Embryonic facial prominence (tissue), 1 donor: ENCODE results near the gene SLC39A8.
"Not testable (repeated sequence)": the region's sequence is repeated elsewhere in the genome, so short reads cannot be mapped to it uniquely, and the experiment has no call there.

Source experiments
- DNase-seq: peaks from one replicate; pipeline ENCODE4 v3.0.0-alpha.2; 2016; ENCODE audit errors: extremely low spot score

SLC39A8 gene

DNA sequence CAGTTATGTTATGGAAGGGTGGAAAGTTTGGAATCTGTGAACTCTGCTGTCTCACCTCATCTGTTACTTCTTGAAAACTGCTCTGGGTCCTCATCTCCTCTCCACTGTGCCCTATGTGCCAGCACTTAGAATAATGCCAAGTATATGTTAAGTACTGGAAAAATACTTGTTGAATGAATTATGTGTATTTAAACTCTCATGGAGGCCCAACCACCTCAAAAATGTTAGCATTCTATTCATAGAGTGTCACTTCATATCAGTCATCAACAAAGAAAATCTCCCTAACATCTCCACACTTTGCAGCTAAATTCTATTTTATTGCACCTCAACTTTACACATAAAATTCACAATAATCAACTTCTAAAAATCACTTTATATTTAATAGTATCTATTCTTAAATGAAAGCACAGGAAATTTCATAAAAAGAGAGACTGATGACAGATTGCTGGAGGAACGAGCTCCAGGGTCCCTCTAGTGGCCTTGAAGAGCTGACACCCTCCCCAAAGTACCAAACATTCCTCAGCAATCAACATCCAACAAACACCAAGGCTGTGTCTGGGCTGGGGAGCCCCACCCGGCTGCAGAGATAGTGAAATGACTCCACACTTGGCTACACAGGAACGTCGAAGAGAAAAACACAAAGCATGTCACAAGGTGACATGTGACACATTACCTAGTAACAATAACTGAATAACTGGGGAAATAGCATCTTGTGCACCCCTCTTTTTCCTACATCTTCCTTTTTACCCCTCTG lies 45.8 kb downstream of the SLC39A8 start:
- DNase-seq = no peak

DNA sequence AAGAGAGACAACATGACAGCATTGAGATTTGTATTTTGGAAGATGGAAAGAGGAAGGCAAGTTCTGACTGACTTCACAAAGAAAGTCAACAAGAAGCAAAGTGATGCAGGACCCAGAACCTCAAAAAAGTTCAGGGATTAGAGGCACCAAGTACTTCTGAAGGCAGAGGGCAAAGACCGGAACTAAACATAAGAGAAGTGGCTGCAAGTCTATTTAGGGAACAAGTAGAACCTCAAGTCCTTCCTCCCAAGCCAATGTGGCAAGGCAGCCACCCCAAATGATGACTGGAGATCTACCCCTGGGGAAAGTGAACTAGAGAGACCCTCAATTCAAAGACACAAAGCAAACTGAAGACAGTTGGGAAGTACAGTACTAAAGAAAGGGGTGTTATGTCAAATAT lies 46.6 kb downstream of the SLC39A8 start:
- DNase-seq = no peak

DNA sequence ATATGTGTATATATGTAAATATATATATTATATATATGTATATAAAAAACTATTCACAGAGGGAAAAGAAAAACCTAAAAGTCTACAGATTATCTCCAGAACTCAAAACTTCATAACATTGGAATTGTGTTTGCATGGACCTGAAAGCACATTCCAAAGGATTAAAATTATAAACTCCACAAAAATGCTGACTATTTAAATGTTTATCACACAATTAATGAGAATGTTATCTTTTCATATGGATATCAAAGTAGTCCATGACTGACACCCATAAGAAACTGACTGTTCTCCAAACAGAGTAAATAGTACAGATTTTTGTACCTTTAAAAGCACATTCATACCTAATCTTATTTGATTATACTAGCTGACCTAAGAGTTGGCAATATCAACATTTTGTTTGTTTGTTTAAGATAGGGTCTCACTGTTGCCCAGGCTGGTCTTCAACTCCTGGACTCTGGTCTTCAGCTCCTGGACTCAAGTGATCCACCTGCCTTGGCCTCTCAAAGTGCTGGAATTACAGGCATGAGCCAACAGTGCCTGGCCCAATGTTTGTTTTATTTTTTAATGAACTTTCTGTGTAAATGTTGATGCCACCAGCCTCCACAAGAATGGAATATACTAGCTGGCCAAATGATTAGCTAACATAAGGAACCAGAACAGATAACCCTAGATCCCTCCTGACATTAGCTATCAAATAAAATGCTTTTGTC lies 50.0 kb downstream of the SLC39A8 start:
- no peak for DNase-seq

DNA sequence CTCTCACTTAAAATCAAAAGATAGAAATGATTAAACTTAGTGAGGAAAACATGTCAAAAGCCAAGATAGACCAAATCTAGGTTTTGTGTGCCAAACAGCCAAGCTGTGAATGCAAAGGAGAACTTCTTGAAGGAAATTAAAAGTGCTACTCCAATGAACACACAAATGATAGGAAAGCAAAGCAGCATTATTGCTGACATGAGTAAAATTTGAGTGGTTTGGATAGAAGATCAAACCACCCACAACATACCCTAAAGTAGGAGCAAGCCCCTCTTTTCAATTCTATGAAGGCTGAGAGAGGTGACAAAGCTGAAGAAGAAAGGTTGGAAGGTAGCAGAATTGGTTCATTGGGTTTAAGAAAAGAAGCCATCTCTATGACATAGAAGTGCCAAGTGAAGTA lies 56.8 kb downstream of the SLC39A8 start:
- DNase-seq = no peak

GRCh38 chr4:102285831-102286230 lies 59.5 kb downstream of the SLC39A8 start:
- no peak for DNase-seq

DNA sequence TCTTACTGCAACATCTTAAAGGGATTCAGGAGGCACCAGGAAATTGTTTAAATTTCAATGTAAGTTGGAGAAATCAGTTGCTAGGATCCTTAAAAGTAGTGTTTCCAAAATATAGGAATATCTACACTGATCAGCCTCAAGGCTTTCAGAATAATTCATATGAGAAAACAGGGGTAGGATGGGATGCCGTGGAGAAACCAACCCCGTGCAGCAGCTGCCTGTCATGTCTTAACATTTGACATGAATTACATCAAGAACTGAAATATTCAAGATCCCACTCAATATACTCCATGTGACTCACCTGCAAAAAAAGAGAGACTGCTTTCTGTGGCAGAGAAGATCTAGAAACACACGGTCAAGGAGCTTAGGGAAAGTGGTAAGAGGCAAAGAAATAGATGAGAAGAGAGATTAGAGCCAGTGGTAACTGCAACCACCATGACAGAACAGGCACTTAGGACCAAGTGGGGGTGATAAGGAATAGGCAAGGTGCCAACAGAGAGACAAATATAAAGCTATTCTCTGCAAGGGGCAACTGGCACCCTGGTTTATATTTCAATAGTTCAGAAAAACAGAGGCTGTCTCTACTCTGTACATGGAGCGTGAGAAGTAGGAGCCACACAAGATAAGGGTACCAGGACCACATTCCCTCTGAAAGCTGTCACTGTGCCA lies 64.0 kb downstream of the SLC39A8 start:
- DNase-seq = no peak

DNA sequence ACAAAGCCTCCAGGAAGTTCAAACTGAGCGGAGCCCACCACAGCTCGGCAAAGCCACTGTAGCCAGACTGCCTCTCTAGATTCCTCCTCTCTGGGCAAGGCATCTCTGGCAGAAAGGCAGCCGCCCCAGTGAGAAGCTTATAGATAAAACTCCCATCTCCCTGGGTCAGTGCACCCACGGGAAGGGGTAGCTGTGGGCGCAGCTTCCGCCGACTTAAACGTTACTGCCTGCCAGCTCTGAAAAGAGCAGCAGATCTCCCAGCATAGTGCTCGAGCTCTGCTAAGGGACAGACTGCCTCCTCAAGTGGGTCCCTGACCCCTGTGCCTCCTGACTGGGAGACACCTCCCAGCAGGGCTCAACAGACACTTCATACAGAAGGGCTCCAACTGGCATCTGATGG lies 72.0 kb downstream of the SLC39A8 start:
- not testable (repeated sequence) for DNase-seq

GRCh38 chr4:102272318-102272717 lies 73.0 kb downstream of the SLC39A8 start:
- no peak for DNase-seq

DNA sequence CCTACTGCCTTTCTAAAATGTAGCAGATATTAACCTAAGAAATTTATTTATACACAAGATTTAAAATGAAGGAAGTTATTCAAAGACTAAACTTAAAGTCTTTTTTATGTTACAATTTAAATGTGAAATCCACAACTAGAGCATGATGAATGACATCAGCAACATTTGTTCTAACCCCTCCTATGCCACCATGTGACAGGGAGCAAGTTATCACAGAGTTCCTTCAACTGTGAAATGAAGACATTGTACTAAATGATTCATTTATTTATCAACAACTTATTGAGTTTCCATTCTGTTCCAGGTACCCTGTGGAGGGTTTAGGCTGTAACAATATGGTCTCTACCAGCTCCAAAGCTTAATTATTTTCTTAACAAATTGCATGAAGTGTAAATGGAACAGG lies 76.9 kb downstream of the SLC39A8 start:
- DNase-seq = no peak

DNA sequence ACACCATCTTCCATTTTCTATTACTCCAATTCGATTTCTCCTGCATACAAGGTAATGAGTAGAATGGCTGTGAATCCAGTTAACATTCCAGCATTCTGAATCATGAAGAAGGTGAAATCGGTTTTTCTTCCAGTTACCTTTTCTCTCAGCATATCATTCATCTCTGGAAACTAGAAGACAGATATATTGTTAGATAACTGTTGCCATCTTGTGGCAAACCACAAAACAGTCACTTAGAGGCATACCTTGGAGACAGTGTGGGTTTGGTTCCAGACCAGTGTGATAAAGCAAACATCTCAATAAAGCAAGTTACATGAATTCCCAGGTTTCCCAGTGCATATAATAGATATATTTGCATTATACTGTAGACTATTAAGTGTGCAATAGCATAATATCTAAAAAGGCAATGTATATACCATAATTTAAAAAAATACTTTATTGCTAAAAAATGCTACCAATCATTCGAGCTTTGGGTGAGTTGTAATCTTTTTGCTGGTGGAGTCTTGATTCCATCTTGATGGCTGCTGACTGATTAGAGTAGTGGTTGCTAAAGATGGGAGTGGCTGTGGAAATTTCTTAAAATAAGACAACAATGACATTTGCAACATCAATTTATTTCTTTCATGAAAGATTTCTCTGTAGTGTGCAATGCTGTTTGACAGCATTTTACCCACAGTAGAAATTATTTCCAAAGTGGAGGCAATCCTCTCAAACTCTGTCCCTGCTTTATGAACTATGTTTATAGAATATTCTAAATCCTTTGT lies 82.1 kb downstream of the SLC39A8 start:
- no peak for DNase-seq

DNA sequence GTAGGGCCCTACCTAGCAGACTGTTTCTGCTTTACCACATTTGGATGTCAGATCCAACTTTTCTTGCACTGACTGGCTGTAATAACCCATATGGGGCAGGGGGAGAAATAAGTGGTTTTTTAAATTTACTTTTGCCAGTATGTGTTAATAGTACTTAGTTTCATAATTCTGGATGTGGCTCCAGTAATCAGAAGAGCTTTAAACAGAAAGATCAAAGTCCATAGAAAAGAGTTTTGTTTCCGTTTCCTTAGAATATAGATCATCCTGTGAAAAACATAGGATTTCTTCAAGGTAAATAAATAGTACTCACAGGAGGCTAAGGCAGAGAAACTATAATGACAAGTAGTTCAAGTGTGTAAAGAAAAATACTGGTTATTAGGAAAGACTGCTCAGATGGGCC lies 85.6 kb downstream of the SLC39A8 start:
- DNase-seq = no peak

DNA sequence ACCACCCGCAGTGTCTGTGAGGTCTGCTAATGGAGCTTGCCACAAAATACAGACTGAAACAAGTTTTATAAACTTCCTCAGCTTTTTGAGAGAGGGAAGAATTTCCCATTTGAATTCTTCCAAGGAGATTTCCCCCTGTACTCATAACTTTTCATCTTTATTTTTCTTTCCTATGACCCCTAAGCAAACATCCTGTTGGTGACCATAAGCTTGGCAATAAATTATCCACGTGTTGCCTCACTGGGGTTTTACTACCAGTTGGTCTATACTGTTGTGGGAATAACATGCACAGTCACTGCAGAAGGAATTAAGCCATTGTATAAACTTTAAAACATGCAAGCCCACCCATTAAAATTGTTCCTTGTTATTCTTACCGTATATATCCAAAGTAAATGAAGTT lies 86.2 kb downstream of the SLC39A8 start:
- no peak for DNase-seq

DNA sequence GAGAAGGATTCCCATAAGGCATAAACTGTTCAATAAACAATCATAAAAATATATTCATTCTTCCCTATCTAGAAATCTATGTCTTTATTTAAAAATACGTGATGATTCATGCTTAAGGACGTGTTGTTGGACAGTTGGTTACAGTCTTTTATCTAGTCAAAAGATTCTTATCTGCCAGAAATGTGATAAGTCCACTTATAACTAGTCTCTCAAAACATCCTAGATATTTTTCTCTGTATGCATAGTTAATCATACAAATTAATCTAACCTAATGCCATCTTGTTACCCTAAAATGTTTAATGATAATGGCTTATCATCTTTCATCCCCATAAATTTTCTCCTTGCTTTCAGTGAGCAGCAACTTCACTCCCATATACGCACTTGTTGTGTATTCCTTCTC lies 89.0 kb downstream of the SLC39A8 start:
- no peak for DNase-seq

- no peak for DNase-seq
Measured at GRCh38 chr4:102253860-102254259, 91.4 kb downstream of the SLC39A8 start.

GRCh38 chr4:102252171-102252570 lies 93.1 kb downstream of the SLC39A8 start:
- no peak for DNase-seq

DNA sequence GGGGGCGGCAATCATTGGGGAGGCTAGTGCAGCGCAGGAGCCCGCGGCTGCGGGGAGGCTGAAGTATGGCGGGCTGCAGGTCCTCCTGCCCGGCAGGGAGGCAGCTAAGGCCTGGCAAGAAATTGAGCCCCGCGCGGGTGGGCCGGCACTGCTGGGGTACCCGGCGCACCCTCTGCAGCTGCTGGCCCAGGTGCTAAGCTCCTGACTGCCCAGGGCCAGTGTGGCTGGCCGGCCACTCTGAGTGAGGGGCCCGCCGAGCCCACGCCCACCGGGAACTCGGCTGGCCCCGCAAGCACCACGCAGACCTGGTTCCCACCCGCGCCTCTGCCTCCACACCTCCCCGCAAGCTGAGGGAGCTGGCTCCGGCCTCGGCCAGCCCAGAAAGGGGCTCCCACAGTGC lies 94.9 kb downstream of the SLC39A8 start:
- no peak for DNase-seq

- DNase-seq = no peak
Measured at GRCh38 chr4:102247041-102247440, 98.2 kb downstream of the SLC39A8 start.

DNA sequence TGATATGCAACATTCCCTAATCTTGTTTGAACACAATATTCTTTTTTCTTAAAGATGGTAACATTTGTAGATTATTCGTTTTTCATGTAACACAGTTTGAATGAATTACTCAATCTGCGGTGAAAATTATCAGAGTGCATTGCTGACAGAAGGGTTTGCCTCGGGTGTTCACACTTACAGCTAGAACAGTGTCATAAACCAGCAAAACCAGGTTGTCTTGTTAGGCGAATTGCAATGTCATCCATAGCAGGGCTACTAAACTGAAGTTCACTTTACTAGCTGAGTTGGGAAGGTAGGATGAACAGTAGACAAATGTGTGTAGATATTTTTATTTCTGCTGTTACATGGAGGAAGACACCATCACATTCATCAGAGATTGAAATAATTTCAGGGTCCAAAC lies 98.9 kb downstream of the SLC39A8 start:
- DNase-seq = no peak

DNA sequence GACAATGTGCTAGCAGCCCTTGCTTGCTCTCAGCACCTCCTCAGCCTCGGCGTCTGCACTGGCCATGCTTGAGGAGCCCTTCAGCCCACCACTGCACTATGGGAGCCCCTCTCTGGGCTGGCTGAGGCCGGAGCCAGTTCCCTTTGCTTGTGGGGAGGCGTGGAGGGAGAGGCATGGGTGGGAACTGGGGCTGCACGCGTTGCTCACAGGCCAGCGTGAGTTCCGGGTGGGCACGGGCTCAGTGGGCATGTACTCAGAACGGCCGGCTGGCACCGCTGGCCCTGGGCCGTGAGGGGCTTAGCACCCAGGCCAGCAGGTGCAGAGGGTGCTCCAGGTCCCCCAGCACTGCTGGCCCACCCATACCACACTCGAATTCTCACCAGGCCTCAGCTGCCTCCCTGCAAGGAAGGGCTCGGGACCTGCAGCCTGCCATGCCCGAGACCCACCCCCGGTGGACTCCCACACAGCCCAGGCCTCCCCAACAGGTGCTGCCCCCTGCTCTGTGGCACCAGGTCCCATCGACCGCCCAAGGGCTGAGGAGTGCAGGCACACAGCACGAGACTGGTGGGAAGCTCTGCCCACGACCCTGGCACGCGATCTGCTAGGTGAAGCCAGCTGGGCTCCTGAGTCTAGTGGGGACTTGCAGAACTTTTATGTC lies 100.3 kb downstream of the SLC39A8 start:
- DNase-seq = no peak

DNA sequence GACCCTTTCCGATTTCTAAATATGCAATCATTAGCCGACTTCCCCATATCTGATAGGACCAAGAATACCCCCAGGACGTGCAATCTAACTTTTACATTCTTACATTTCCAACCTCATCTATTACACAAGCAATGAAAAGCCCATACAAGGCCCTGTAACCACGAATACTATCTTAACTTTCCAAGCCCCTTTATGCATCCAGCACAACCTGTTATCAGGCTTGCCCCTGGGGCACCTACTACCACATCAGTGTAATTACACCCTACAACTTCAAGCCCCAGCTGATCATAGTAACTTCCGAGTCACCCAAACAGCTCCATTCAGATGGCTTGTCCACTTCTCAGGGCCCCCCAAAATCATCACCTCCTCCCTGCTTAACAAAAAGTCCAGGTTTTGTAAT lies 102.0 kb downstream of the SLC39A8 start:
- not testable (repeated sequence) for DNase-seq

- DNase-seq = no peak
Measured at GRCh38 chr4:102234243-102234838, 110.9 kb downstream of the SLC39A8 start.
